NCI-H1694 treated with DMSO at 0.1 percent for 48 hours (cell line): ENCODE measurements around the gene NEMP2.
"Not testable (repeated sequence)": the region's sequence is repeated elsewhere in the genome, so short reads cannot be mapped to it uniquely, and the experiment has no call there.

ENCODE experiments used
- DNase-seq: peaks from one replicate; lab custom pipeline; 2025; lab: John Stamatoyannopoulos, UW

Gene NEMP2

DNA sequence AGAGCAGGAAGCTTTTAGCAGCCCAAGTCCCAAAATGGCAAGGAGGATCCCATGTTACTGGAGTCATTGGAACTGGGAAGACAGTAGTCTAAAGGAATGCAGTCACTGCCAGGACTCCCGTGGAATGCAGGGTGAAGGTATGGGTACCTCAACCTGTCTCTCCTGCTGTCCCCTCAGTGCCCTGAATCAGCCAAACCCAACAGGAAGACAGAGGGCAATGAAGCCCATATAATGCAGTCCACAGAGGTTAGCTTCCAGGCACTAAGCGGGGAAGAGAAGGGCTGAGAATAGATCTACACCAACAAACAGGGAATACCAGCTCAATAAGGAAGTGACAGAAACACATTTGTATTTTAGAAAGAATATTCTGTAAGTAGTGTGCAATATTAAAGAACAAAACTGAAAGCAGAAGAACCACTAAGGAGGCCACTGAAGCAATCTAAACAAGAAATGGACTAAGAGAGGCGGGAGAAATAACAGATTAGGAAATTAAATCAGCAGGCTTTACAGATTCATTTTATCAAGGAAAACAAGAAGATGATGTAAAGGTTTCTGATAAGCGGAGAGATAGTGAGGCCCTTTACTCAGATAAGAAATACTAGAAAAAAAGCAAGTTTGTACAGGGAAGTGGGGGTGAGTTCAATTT, 8.3 kb downstream of the NEMP2 start:
- DNase-seq, result no peak

- DNase-seq, result no peak
These were observed 9.6 kb downstream of the NEMP2 start for GRCh38 chr2:190524928-190525327.

- DNase-seq, result no peak
These were observed 14.4 kb downstream of the NEMP2 start for GRCh38 chr2:190519975-190520767.

DNA sequence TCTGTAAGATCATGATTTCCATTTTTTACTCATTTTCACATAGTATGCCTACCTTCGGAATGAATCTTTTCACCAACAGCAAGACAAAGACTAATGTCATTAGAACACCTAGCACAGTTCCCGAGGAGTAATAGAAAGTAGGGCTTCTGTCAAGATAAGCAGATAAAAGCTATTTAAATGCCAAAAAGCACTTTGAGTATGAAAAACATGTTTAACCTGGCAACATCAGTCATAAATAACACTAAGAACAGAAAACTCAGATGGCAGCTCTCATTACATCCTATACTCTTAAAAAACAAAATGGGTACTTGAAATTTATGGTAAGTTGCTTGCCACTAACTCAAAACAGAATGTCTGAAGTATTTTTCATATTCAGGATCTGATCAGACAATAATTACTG, 17.1 kb downstream of the NEMP2 start:
- no peak for DNase-seq

DNA sequence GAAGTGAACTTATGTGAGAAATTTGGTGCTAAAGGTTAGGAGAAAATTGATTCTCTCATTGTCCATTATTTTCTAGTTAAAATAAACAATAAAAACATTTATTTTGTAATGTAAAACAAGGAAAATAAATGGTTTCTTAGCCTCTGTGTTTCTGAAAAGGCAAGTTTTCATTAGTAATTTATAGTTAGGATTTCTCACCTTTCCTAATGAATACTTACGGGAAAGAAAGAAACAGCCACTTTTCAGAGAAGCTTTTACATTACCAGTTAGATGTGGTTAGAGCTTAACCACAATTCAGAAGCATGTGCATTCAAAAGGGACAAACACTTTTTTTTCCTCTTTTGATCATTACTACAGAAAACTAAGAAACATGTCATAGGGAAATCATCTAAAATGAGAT, 18.8 kb downstream of the NEMP2 start:
- no peak for DNase-seq

DNA sequence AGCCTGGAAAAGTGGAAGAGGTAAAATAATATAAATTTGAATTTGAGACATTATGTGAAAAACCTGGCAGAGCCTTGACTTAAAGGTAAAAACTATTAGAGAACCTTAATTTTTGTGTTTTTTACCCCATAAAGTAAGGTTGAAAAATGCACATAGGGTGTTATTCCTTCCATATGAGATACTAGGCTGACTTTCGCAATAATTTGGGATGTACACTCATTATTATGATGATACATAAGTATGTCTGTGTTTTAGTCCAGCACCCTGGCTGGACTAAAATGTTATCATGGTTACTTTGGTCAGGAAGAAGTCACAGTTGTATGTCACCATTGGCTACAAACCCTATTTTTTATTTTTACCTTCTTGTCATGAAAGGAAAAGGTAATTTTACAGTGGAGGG, 19.8 kb downstream of the NEMP2 start:
- DNase-seq, result no peak

DNA sequence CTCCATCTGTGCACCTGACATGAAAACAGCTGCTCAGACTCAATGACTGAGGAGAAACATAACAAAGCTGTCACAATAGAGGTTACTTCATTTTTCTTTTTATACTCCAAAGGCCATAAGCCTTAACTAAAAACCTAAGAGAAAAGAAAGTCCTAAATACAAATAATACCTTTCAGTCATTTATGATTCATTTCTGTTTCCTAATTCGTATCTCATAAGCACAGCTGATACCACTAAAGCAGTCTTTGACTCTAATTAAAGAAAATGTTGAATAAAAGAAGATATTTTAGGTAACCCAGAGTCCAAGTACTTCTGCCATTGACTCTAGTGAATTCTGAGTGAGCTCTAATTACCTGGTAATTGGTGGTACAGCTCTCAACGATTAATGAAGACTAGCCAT, 20.6 kb downstream of the NEMP2 start:
- no peak for DNase-seq

- no peak for DNase-seq
These were observed 21.9 kb downstream of the NEMP2 start for GRCh38 chr2:190512539-190513095.

GRCh38 chr2:190511104-190511503, 23.4 kb downstream of the NEMP2 start:
- no peak for DNase-seq

GRCh38 chr2:190509895-190510294, 24.6 kb downstream of the NEMP2 start:
- DNase-seq, result not testable (repeated sequence)

- DNase-seq, result no peak
These were observed 27.4 kb downstream of the NEMP2 start for GRCh38 chr2:190507135-190507534.

- DNase-seq, result no peak
These were observed 27.9 kb downstream of the NEMP2 start for GRCh38 chr2:190506666-190507065.

DNA sequence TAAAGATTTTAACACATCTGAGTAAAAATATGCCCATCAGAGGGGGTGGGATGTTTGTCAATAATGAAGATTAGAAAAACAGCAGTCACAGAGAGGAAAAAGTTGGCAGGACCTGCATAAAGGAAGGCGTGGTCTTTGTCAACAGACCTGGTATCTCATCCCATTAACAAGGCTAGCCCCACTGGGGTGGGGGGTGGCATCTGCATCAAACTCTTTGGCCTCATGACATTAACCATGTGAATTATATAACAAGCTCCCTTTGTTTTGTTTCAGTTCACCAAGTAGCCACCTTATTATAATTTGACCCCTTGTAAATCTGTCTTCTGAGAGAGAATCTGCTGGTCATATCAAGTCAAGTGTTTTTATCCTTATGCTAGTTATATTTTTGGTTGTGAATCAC, 28.8 kb downstream of the NEMP2 start:
- no peak for DNase-seq

GRCh38 chr2:190504912-190505311, 29.6 kb downstream of the NEMP2 start:
- DNase-seq, result no peak

DNA sequence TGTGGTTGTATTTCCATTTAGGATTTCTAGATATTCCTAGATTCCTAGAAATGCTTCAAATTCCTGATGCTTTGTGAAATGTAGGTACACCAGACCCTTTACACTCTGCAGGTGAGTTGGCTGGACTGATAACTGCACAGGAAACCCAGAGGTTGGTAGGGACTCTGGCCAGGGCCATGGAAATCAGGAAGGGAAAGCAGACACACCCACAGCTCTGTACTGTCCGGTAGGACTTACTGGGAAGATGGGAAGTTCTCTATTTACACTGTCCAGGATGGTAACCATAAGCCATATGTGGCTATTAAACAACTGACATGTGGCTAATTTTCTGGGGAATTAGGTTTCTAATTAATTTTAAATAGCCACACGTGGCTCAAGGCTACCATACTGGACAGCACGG, 31.4 kb downstream of the NEMP2 start:
- DNase-seq, result no peak

GRCh38 chr2:190501702-190502407, 32.7 kb downstream of the NEMP2 start:
- DNase-seq, result no peak

DNA sequence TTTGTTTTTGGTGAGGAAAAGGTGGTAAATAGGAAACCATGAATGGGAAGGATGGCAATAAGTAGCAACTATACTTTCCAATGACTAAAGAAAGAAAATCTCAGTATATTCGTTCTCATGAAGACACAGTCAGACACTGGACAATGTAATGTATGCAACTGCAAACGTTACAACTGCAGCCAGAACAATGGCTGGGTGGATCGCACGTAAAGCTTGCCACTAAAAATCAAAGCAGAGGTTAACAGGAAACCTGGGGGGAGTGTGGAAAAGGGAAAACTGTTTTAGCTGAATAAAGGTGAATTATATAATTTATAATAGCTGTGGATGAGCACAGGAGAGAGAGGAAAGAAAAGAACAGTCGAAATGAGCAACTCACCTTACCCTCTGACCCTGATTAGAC, 33.3 kb downstream of the NEMP2 start:
- DNase-seq, result no peak

GRCh38 chr2:190500054-190500502, 34.4 kb downstream of the NEMP2 start:
- DNase-seq, result no peak

DNA sequence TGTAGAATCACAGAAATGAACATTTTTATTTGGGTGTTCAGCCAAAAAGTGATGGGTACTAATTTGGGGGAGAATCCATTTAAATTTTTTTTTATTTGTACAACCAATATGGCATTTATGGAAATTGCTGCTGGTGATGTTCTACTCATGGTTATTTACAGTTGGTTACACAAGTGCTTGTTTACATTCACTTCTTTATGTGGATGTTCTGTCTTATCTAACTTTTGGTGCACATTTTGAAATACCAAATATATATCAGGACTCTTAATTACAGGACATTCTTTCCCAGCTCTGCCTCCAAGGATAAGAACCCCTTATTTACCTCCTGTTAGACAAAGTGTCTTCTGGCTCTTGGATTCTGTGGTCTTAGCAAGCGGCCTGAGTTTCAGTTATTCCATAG, 35.2 kb downstream of the NEMP2 start:
- no peak for DNase-seq

GRCh38 chr2:190497428-190497827, 37.1 kb downstream of the NEMP2 start:
- no peak for DNase-seq

DNA sequence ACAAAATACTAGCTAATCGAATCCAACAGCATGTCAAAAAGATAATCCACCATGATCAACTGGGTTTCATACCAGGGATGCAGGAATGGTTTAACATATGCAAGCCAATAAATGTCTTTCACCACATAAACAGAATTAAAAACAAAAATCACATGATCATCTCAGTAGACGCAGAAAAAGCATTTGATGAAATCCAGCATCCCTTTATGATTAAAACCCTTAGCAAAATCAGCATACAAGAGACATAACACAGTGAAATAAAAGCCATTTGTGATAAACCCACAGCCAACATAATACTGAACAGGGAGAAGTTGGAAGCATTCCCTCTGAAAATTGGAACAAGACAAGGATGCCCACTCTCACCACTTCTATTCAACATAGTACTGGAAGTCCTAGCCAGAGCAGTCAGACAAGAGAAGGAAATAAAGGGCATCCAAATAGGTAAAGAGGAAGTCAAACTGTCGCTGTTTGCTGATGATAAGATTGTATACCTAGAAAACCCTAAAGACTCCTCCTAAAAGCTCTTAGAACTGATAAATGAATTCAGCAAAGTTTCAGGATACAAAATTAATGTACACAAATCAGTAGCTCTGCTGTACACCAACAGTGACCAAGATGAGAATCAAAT, 39.8 kb downstream of the NEMP2 start:
- DNase-seq, result not testable (repeated sequence)

DNA sequence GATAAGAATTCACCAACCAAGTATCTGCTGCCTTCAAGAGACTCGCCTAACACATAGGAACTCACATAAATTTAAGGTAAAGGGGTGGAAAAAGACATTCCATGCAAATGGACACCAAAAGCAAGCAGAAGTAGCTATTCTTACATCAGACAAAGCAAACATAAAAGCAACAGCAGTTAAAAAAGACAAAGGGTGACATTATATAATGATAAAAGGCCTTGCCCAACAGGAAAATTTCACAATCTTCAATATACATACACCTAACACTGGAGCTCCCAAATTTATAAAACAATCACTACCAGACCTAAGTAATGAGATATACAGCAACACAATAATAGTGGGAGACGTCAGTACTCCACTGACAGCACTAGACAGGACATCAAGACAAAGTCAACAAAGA, 41.4 kb downstream of the NEMP2 start:
- DNase-seq, result no peak
